Immature natural killer cell (primary cell): ENCODE data around the gene GLIPR2. TPM values are rescaled to one million over a fixed set of nuclear protein-coding genes. Genes with fewer than 3 reads are reported as not detected.

Experiments
- DNase-seq, 3 donors: peaks; one replicate each; pipeline ENCODE4 v3.0.0; 2022; ENCODE audit warnings: mixed read lengths in 1 of 3
- H3K27ac Mint-ChIP-seq, 6 donors: one replicate each; pipeline ENCODE4 v1.8.0; 2020; ENCODE audit warnings: mixed read lengths in 6 of 6, mild to moderate bottlenecking in 5 of 6, inconsistent platforms in 4 of 6, moderate library complexity in 3 of 6
- H3K27me3 Mint-ChIP-seq, 3 donors: one replicate each; pipeline ENCODE4 v1.8.0; 2020 to 2021; ENCODE audit warnings: low read depth in 3 of 3, mild to moderate bottlenecking in 3 of 3, mixed read lengths in 3 of 3, moderate library complexity in 3 of 3, inconsistent platforms in 1 of 3
- H3K36me3 Mint-ChIP-seq, 3 donors: one replicate each; pipeline ENCODE4 v1.8.0; 2020; ENCODE audit warnings: mixed read lengths in 3 of 3, inconsistent platforms in 2 of 3, mild to moderate bottlenecking in 2 of 3
- H3K4me1 Mint-ChIP-seq, 2 donors: one replicate each; pipeline ENCODE4 v1.8.0; 2020; ENCODE audit warnings: inconsistent platforms in 2 of 2, mild to moderate bottlenecking in 2 of 2, mixed read lengths in 2 of 2, moderate library complexity in 1 of 2
- H3K4me3 Mint-ChIP-seq, 5 donors: one replicate each; pipeline ENCODE4 v1.8.0; 2020; ENCODE audit warnings: mild to moderate bottlenecking in 5 of 5, mixed read lengths in 5 of 5, inconsistent platforms in 3 of 5, moderate library complexity in 3 of 5
- H3K9me3 Mint-ChIP-seq, 6 donors: one replicate each; pipeline ENCODE4 v1.8.0; 2020; ENCODE audit warnings: mild to moderate bottlenecking in 6 of 6, mixed read lengths in 6 of 6, inconsistent platforms in 4 of 6, moderate library complexity in 3 of 6
- polyA plus RNA-seq, 3 donors: library from polyadenylated mRNA; unstranded; fragments of 300-500 nt; fragmentation: Illumina TruSeq; gene quantifications; one replicate each; pipeline ENCODE4 v1.2.3, GENCODE V29; 2021

GLIPR2 gene
- polyA plus RNA-seq, 3 donors from 2014 or later: 327 to 486 (median 374) TPM

DNA sequence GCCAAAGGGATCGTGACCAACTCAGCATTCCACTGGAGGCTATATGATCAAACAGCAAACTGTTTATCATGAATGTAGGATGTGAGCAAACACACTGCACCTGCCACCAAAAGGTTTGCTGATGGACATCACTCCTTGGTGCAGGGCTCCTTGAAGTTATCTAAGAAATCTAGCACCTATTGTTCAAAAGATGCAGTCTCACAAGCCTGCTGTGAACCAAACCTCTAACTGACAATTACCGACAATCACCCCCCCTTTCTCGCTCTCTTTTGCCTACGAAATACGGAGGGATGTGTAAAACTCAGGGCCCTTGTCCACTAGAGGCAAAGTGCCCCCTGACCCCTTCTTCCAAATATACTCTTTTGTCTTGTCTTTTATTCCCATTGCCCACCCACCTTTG, 51.7 kb downstream of the GLIPR2 start:
- DNase-seq: no peak
- peaks cover 2 to 9% (median 5%) of the 10 kb centered on the region in 3 donors for H3K27me3 Mint-ChIP-seq
- no peaks in the 10 kb centered on the region for H3K9me3 Mint-ChIP-seq
- H3K4me1 Mint-ChIP-seq: peaks cover 51 to 56% of the 10 kb centered on the region in 2 donors
- no peaks in the 10 kb centered on the region for H3K36me3 Mint-ChIP-seq
- peak overlapping the region; percentile 29 to 87 (median 78) for H3K27ac Mint-ChIP-seq
- peak overlapping the region in 2 of 5 donors; percentile 31 to 45 for H3K4me3 Mint-ChIP-seq

DNA sequence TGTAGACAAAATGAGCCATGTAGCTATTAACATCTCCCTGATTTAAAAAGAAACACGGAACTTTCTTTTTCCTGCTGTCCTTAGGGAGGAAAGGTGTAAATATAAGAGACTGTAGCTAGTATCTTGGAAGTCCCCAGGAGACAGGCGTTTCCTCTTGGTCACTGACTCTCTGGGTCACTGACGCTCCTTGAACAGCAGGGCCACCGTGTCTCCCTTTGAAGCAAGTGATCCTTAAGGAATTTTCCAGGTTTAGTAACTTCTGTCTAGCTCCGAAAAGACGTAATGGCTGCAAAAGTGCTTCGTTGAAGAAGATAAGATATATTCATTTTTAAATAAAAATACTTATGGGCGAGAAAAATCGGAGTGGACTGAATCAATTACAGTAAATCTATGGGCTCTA, 53.4 kb downstream of the GLIPR2 start:
- H3K27ac Mint-ChIP-seq: peak overlapping the region; percentile 20 to 97 (median 92)
- peaks cover 2 to 8% (median 5%) of the 10 kb centered on the region in 3 donors for H3K27me3 Mint-ChIP-seq
- DNase-seq: no peak
- H3K4me3 Mint-ChIP-seq: peak overlapping the region; percentile 89 to 98 (median 95)
- H3K36me3 Mint-ChIP-seq: no peaks in the 10 kb centered on the region
- H3K4me1 Mint-ChIP-seq: peaks cover 69 to 74% of the 10 kb centered on the region in 2 donors
- H3K9me3 Mint-ChIP-seq: no peaks in the 10 kb centered on the region

DNA sequence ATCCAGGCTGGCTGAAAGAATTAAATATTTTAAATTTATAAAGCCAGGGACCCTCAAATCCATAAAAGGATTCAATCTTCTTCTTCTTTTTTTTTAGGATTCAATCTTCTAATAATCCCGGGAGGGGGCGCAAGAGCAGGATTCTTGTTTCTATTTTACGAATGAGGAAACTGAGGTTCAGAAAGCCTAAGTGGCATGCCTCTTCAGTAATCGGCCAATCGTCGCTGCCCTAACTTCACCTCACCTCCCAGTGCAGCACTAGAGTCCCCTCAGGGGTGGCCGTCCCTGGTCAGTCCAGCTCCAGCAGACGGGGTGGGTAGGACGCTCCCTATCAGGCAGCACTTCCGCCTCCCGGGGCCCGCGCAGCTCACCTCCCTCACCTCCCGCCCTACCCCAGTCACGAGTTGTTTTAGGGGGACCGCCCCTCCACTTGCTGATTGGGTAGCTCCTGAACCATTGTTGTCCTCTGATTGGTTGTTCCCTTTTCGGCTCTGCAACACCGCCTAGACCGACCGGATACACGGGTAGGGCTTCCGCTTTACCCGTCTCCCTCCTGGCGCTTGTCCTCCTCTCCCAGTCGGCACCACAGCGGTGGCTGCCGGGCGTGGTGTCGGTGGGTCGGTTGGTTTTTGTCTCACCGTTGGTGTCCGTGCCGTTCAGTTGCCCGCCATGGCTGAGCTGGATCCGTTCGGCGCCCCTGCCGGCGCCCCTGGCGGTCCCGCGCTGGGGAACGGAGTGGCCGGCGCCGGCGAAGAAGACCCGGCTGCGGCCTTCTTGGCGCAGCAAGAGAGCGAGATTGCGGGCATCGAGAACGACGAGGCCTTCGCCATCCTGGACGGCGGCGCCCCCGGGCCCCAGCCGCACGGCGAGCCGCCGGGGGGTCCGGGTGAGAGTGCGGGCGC, 54.1 kb downstream of the GLIPR2 start, which contains the start of gene CLTA:
Gene CLTA, plus strand, starts transcription at position 534 of the 902 bp plus-strand sequence. Its CDS starts 136 bp downstream, at position 670.
- H3K9me3 Mint-ChIP-seq: no peaks in the 10 kb centered on the region
- H3K4me3 Mint-ChIP-seq: peak within 1 kb of the TSS; percentile 89 to 98 (median 95)
- peaks cover 75 to 80% of the 10 kb centered on the region in 2 donors for H3K4me1 Mint-ChIP-seq
- peaks cover 0 to 4% (median 0%) of the 10 kb centered on the region in 3 donors for H3K36me3 Mint-ChIP-seq
- DNase-seq: peak; percentile 95 to 96 (median 95)
- peaks cover 2 to 8% (median 5%) of the 10 kb centered on the region in 3 donors for H3K27me3 Mint-ChIP-seq
- peak within 1 kb of the TSS; percentile 93 to 97 (median 94) for H3K27ac Mint-ChIP-seq

DNA sequence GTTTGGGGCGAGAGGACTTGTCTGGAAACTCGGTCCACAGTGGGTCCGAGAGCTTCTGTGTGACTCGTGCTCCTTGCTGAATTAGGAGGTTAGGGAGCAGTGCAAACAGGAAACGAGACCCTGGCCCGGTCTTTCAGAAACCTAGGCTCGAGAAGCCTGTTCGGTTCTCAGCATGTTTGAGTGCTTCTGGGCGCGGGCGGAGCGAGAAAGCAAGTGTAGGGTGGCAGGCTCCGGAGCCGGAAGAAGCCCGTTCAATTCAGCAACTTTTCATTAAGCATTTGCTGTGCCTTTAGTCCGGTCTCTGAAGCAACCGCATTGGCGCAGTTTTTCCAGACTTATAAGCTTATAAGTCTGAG, 54.7 kb downstream of the GLIPR2 start:
- Mint-ChIP-seq H3K27ac (peak overlapping the region; percentile 91 to 94 (median 93)), H3K36me3 (peaks cover 0 to 4% (median 0%) of the 10 kb centered on the region in 3 donors), H3K4me3 (peak overlapping the region; percentile 89 to 98 (median 95)), H3K27me3 (peaks cover 2 to 8% (median 5%) of the 10 kb centered on the region in 3 donors), H3K9me3 (no peaks in the 10 kb centered on the region), H3K4me1 (peaks cover 73 to 80% of the 10 kb centered on the region in 2 donors)
- peak; percentile 34 to 45 (median 45) for DNase-seq

DNA sequence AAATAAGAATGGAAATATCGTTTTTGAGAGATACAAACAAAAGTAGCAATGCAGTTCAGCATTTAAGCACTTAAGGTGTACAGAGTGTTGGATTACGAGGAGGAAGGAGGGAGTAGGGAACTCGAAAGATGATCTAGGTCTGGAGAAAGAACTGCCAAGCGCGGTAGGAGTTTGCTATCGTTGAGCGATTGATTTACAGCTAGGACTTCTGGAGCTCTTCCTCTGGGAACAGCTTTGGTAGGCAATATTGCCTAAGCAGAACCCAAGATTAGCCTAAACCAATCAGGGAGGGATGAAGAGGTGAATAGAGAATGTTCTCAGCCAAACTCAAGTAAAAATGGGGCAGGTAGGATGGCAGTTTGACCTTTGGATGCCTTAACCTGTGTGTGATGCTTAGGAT, 55.2 kb downstream of the GLIPR2 start:
- H3K4me1 Mint-ChIP-seq: peaks cover 76 to 83% of the 10 kb centered on the region in 2 donors

DNA sequence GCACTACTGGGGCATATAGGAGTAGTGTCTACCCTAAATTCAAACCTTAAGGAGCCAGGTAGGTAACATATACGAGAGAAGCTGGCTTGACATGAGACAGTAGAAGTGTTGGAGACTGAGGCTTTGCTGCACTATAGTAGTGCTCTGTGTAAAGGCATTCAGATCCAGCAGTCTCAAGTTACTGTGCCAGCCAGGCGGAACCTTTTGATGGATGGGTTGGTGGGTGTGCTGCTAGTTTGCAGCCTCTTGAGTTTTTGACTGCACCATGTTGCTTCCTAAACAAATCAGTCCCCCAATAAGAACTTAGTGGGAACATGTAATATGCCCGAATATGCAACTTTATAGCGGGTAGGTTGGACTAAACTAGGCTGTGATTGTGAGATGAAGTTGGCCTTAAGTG, 55.7 kb downstream of the GLIPR2 start:
- H3K27ac Mint-ChIP-seq: peak overlapping the region in 5 of 6 donors; percentile 91 to 94 (median 93)

More for the DNA sequence above, 55.2 kb downstream of the GLIPR2 start:
- Mint-ChIP-seq H3K27me3 (peaks cover 2 to 8% (median 5%) of the 10 kb centered on the region in 3 donors), H3K9me3 (no peaks in the 10 kb centered on the region), H3K36me3 (peaks cover 0 to 4% (median 0%) of the 10 kb centered on the region in 3 donors), H3K27ac (peak overlapping the region; percentile 91 to 94 (median 93)), H3K4me3 (peak overlapping the region; percentile 89 to 98 (median 95))
- no peak for DNase-seq

DNA sequence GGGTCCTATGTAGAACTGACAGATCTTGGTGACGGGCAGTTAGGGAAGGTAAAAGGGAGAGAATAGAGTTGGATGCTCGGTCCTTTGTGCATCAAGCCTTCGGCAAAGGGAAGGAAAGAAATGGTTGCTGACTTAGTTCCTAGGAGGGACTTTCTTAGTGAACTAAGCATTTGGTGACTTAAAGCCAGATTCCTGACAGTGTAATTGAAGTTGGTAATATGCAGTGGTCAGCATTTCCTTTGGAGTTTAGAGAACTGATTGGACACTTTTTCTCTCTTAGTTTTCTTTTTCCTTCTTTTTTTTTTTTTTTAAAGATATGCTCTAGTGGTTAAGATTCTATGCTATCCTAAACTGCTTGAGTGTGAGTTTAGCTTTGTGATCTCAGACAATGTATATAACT, 56.5 kb downstream of the GLIPR2 start:
- Mint-ChIP-seq H3K4me3 (peak overlapping the region; percentile 89 to 98 (median 95)), H3K9me3 (no peaks in the 10 kb centered on the region), H3K27ac (peak overlapping the region in 5 of 6 donors; percentile 18 to 93 (median 36)), H3K27me3 (peaks cover 2 to 5% (median 5%) of the 10 kb centered on the region in 3 donors), H3K36me3 (peaks cover 4% of the 10 kb centered on the region in 3 donors), H3K4me1 (peaks cover 67 to 84% of the 10 kb centered on the region in 2 donors)
- DNase-seq: no peak

More for the DNA sequence above, 55.7 kb downstream of the GLIPR2 start:
- peaks cover 73 to 86% of the 10 kb centered on the region in 2 donors for H3K4me1 Mint-ChIP-seq
- peaks cover 0 to 4% (median 0%) of the 10 kb centered on the region in 3 donors for H3K36me3 Mint-ChIP-seq
- H3K27me3 Mint-ChIP-seq: peaks cover 2 to 8% (median 5%) of the 10 kb centered on the region in 3 donors
- H3K9me3 Mint-ChIP-seq: no peaks in the 10 kb centered on the region
- DNase-seq: no peak
- H3K4me3 Mint-ChIP-seq: peak overlapping the region; percentile 89 to 98 (median 95)

DNA sequence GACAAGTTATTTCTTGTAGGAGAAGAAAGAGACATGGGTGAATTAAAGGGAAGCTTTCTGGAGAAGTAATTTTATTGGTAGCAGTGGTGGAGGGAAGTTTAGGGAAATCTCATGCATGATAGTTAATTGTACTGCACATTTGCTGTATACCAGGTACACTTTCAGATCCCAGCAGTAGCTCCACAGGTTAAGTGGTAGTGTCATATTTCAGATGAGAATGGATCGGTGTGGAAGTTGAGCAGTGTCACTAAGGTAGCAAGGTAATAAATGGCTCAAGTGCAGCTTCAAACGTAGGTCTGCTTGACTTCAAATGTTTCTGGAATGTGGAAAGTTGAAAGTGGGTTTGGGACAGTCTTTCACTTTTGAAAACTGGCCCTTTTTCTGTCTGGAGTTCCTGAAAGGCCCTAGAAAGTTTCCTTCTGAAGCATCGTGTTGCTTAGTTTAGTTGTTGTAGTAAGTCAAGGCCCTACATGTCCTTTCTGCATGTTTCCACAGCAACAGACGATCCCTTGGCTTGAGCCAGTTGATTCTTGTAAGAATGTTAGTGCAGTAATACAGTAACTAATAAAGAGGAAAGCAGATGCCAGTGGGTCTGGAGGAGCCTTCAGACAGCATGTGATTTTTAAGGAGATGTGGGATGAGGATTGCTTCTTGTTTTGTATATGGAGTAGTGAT, 57.9 kb downstream of the GLIPR2 start:
- peaks cover 4 to 10% (median 4%) of the 10 kb centered on the region in 3 donors for H3K36me3 Mint-ChIP-seq
- H3K9me3 Mint-ChIP-seq: no peaks in the 10 kb centered on the region
- H3K4me1 Mint-ChIP-seq: peaks cover 55 to 70% of the 10 kb centered on the region in 2 donors
- peaks cover 2 to 5% (median 5%) of the 10 kb centered on the region in 3 donors for H3K27me3 Mint-ChIP-seq
- H3K27ac Mint-ChIP-seq: peak overlapping the region; percentile 33 to 93 (median 64)
- no peak for DNase-seq
- H3K4me3 Mint-ChIP-seq: peak overlapping the region in 4 of 5 donors; percentile 12 to 47 (median 30)

DNA sequence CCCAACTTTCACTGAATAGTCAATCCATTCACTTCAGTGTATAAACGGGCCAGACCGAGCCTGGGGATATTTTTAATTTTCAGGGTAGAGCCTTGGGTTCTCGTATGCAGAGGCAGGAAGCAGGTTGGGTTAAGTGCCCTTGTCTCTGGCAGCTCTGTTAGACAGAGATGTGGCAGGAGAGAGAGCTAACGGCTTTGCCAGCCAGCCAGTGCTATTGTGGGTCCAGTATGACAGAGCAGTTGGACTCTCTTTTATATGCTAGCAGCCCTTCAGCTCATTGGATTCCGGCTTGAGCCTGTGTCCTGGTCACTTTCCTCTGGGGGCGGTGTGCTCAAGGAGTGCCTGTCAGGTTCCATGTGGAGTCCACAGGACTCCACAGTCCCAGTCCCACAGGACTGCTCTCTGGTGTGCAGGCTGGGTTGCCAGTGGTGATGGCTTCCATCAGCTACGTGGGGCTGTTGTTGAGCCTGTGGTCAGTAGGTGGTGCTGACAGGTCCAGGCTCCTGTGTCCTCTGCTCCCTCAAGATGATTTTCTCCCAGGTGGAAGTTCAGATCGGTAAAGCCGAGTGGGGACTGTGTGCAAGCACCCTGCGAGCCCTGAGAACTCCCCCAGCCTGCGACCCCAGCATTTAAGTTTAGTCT, 68.5 kb downstream of the GLIPR2 start:
- no peak overlapping the region for H3K4me3 Mint-ChIP-seq
- peaks cover 4 to 60% (median 28%) of the 10 kb centered on the region in 3 donors for H3K36me3 Mint-ChIP-seq
- H3K9me3 Mint-ChIP-seq: no peaks in the 10 kb centered on the region
- peaks cover 46 to 67% of the 10 kb centered on the region in 2 donors for H3K4me1 Mint-ChIP-seq
- no peak for DNase-seq
- H3K27me3 Mint-ChIP-seq: no peaks in the 10 kb centered on the region
- H3K27ac Mint-ChIP-seq: peak overlapping the region in 2 of 6 donors; percentile 20 to 48

DNA sequence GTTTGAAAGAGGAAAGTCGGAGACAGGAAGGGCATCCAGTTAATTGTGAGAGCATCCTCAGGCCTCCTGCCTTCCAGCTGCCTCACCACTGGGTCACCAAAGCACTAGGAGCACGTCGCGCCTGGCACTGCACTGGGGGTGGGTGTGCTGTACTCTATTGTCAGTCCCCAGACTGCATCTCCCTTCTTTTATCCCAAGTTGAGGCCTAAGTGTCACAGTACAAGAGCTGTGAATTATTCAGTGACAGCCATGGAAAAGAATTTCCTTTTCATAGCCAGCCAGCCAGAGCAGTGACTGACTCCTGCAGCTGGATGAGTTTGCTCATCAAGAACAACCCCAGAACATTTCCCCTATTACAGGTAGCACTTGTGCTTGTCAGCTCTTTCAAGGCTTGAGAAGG, 70.5 kb downstream of the GLIPR2 start:
- H3K4me1 Mint-ChIP-seq: peaks cover 53 to 84% of the 10 kb centered on the region in 2 donors
- H3K4me3 Mint-ChIP-seq: peak overlapping the region in 1 of 5 donors; percentile 27
- peak overlapping the region in 3 of 6 donors; percentile 48 to 61 (median 54) for H3K27ac Mint-ChIP-seq
- peaks cover 4 to 47% (median 33%) of the 10 kb centered on the region in 3 donors for H3K36me3 Mint-ChIP-seq
- H3K27me3 Mint-ChIP-seq: no peaks in the 10 kb centered on the region
- H3K9me3 Mint-ChIP-seq: no peaks in the 10 kb centered on the region
- no peak for DNase-seq

DNA sequence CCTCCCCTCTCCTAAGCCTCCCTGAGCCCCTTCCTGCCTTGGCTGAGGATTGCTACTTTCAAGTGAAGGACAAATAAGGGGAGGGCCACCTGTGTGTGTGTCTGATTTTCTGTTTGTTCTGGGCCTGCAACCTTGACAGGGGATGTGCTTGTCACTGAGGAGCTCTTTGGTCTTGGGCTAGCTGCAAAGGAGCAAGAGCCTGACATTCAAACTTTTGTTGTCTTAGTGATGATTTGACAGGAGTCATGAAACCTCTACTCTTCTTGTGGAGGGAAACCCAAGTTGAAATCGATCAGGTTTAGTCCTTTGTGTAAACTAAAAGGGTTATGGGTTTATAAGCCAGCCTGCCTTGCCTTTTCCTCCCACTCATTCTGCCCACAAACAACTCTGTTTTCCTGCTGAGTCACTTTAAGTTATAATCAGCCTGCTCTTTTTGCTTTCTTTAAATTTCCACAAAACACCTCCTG, 71.0 kb downstream of the GLIPR2 start:
- H3K27ac Mint-ChIP-seq: peak overlapping the region; percentile 9 to 80 (median 62)

DNA sequence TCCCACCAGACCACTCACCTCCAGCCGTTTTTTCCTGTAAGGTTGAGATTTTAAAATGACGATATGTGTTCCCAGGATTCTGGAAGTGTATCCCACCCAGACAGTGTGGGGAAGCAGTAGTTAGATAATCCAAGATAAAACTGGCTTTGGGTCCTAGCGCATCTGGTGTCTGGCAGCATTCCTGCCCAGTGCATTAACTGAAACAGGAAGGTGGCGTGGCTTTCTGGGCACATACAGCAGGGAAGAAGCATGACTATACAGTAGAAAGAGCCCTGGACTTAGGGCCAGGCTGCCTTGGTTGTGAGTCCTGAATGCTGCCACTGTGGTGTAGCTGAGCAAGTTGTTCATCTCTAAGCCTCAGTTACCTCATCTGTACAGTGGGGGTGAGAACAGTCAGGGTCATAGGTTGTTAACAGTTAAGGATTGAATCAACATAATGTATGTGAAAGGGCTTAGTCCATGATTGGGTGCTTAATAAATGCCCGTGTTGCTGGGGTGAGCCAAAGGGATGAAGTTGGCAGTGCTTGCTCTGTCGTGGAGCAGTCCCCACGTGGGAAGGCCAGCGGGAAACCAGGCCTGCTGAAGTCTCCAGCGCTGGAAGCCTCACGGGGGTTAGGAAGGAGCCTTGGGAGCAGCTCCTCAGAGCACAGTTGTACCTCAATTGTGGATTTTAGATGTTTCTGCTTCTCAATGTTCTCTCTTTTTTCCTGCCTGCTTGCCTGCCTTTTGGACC, 72.2 kb downstream of the GLIPR2 start:
- Mint-ChIP-seq H3K36me3 (peaks cover 0 to 38% (median 25%) of the 10 kb centered on the region in 3 donors), H3K4me1 (peaks cover 55 to 83% of the 10 kb centered on the region in 2 donors), H3K27me3 (no peaks in the 10 kb centered on the region), H3K4me3 (no peak overlapping the region), H3K27ac (peak overlapping the region in 5 of 6 donors; percentile 49 to 80 (median 72)), H3K9me3 (no peaks in the 10 kb centered on the region)
- no peak for DNase-seq

More for the DNA sequence above, 71.0 kb downstream of the GLIPR2 start:
- H3K27me3 Mint-ChIP-seq: no peaks in the 10 kb centered on the region
- DNase-seq: no peak
- peaks cover 0 to 42% (median 28%) of the 10 kb centered on the region in 3 donors for H3K36me3 Mint-ChIP-seq
- H3K4me3 Mint-ChIP-seq: peak overlapping the region in 1 of 5 donors; percentile 3
- H3K4me1 Mint-ChIP-seq: peaks cover 53 to 80% of the 10 kb centered on the region in 2 donors
- H3K9me3 Mint-ChIP-seq: no peaks in the 10 kb centered on the region
